HUDEP-2 (cell line): ENCODE measurements around the gene PPP2R2B.
A peak's percentile ranks its signal among the peaks of the same experiment; 100 is the strongest.

Source experiments
- DNase-seq, 76 experiments: peaks; one replicate each; lab custom pipeline; 2025; ENCODE audit not compliant: unreplicated experiment in 76 of 76; lab: John Stamatoyannopoulos, UW

Gene PPP2R2B

GRCh38 chr5:146832985-146833732, 45.4 kb downstream of the PPP2R2B start:
- DNase-seq: no peak

GRCh38 chr5:146828385-146828784, 50.2 kb downstream of the PPP2R2B start:
- no peak for DNase-seq

- DNase-seq: no peak
These were observed 50.7 kb downstream of the PPP2R2B start for GRCh38 chr5:146827901-146828300.

- DNase-seq: peak in 13 of 76 experiments; percentile 0 to 24 (median 5)
These were observed 53.5 kb downstream of the PPP2R2B start for GRCh38 chr5:146825033-146825432.

- no peak for DNase-seq
These were observed 56.8 kb downstream of the PPP2R2B start for GRCh38 chr5:146821732-146822131.

- DNase-seq: no peak
These were observed 57.6 kb downstream of the PPP2R2B start for GRCh38 chr5:146820987-146821386.

GRCh38 chr5:146818822-146819221, 59.7 kb downstream of the PPP2R2B start:
- DNase-seq: no peak

GRCh38 chr5:146817973-146818372, 60.6 kb downstream of the PPP2R2B start:
- no peak for DNase-seq

- no peak for DNase-seq
These were observed 61.7 kb downstream of the PPP2R2B start for GRCh38 chr5:146816775-146817387.

GRCh38 chr5:146815411-146815810, 63.1 kb downstream of the PPP2R2B start:
- DNase-seq: no peak

- no peak for DNase-seq
These were observed 65.0 kb downstream of the PPP2R2B start for GRCh38 chr5:146813346-146814157.

- no peak for DNase-seq
These were observed 73.5 kb downstream of the PPP2R2B start for GRCh38 chr5:146805081-146805480.

GRCh38 chr5:146802945-146803522, 75.5 kb downstream of the PPP2R2B start:
- no peak for DNase-seq

GRCh38 chr5:146799671-146800070, 78.9 kb downstream of the PPP2R2B start:
- no peak for DNase-seq

- no peak for DNase-seq
These were observed 79.3 kb downstream of the PPP2R2B start for GRCh38 chr5:146799231-146799630.

GRCh38 chr5:146797658-146798057, 80.9 kb downstream of the PPP2R2B start:
- DNase-seq: no peak

GRCh38 chr5:146796911-146797310, 81.6 kb downstream of the PPP2R2B start:
- DNase-seq: no peak

- DNase-seq: no peak
These were observed 82.4 kb downstream of the PPP2R2B start for GRCh38 chr5:146796144-146796543.

GRCh38 chr5:146794326-146795029, 84.1 kb downstream of the PPP2R2B start:
- no peak for DNase-seq

- no peak for DNase-seq
These were observed 84.8 kb downstream of the PPP2R2B start for GRCh38 chr5:146793709-146794108.

- no peak for DNase-seq
These were observed 87.1 kb downstream of the PPP2R2B start for GRCh38 chr5:146791471-146791870.
